Type B pancreatic cell (in vitro differentiated cells): ENCODE data around the gene TUFM. TPM values are rescaled to one million over a fixed set of nuclear protein-coding genes. Genes with fewer than 3 reads are reported as not detected.
A peak's percentile ranks its signal among the peaks of the same experiment; 100 is the strongest.
"Not testable (repeated sequence)": the region's sequence is repeated elsewhere in the genome, so short reads cannot be mapped to it uniquely, and the experiment has no call there.

ENCODE experiments used
- DNase-seq: peaks from one replicate; pipeline ENCODE4 v3.0.0; 2021; ENCODE audit warnings: mixed read lengths; ENCODE audit not compliant: unreplicated experiment; ENCODE audit errors: extremely low spot score
- H3K27ac Mint-ChIP-seq: 2 replicates; pipeline ENCODE4 v1.8.0; 2021; ENCODE audit warnings: mild to moderate bottlenecking, mixed read lengths
- H3K27me3 Mint-ChIP-seq: 2 replicates; pipeline ENCODE4 v1.8.0; 2021; ENCODE audit warnings: mixed read lengths
- H3K36me3 Mint-ChIP-seq: 2 replicates; pipeline ENCODE4 v1.8.0; 2021; ENCODE audit warnings: mixed read lengths
- H3K4me1 Mint-ChIP-seq: one replicate; pipeline ENCODE4 v1.8.0; 2021; ENCODE audit warnings: mixed read lengths; ENCODE audit not compliant: unreplicated experiment
- H3K4me3 Mint-ChIP-seq: 2 replicates; pipeline ENCODE4 v1.8.0; 2021; ENCODE audit warnings: mild to moderate bottlenecking, mixed read lengths
- H3K9me3 Mint-ChIP-seq: 2 replicates; pipeline ENCODE4 v1.8.0; 2021; ENCODE audit warnings: mixed read lengths
- CTCF ChIP-seq: fragments of 200-600 bp; sonication (generic); conservative IDR thresholded peaks from 2 replicates; pipeline ENCODE4 v1.5.0; 2021; ENCODE audit warnings: antibody characterized with exemption, mild to moderate bottlenecking
- total RNA-seq: library from RNA; stranded (reverse); gene quantifications from 2 replicates; pipeline ENCODE4 v1.2.1, GENCODE V29; 2021; ENCODE audit warnings: low replicate concordance

Gene TUFM
- total RNA-seq, 1 donor from 2014 or later, result 182 TPM

- no peak for DNase-seq
- no peak for TF ChIP-seq CTCF
- H3K27me3 Mint-ChIP-seq, result no peaks in the 10 kb centered on the region
- H3K27ac Mint-ChIP-seq, result no peak overlapping the region
- H3K36me3 Mint-ChIP-seq, result no peaks in the 10 kb centered on the region
- peaks cover 10% of the 10 kb centered on the region for H3K4me1 Mint-ChIP-seq
- no peaks in the 10 kb centered on the region for H3K9me3 Mint-ChIP-seq
- H3K4me3 Mint-ChIP-seq, result no peak overlapping the region
Measured at GRCh38 chr16:28886945-28887344, 40.8 kb upstream of the TUFM start.

DNA sequence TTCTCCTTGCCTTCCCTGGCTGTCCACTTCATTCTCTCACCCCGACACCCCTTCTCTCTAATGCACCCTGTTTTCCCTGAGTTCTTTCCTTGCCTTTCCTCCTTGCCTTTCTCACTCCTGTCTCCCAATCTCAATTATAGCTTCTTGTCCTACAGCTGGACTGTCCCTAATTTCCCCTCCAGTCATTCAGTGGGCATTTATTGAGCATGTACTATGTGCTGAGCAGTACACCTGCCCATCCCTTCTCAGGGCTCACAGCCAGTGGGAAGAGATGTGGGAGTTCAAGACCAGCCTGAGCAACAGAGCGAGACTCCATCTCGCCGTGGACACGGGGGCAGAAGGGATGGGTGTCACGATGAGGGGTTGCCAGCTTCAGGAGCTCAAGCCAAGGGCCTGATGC, 37.9 kb upstream of the TUFM start:
- Mint-ChIP-seq H3K4me1 (peaks cover 19% of the 10 kb centered on the region), H3K27ac (no peak overlapping the region), H3K27me3 (peaks cover 8% of the 10 kb centered on the region), H3K4me3 (no peak overlapping the region), H3K36me3 (no peaks in the 10 kb centered on the region), H3K9me3 (no peaks in the 10 kb centered on the region)
- TF ChIP-seq CTCF, result no peak
- DNase-seq, result no peak

DNA sequence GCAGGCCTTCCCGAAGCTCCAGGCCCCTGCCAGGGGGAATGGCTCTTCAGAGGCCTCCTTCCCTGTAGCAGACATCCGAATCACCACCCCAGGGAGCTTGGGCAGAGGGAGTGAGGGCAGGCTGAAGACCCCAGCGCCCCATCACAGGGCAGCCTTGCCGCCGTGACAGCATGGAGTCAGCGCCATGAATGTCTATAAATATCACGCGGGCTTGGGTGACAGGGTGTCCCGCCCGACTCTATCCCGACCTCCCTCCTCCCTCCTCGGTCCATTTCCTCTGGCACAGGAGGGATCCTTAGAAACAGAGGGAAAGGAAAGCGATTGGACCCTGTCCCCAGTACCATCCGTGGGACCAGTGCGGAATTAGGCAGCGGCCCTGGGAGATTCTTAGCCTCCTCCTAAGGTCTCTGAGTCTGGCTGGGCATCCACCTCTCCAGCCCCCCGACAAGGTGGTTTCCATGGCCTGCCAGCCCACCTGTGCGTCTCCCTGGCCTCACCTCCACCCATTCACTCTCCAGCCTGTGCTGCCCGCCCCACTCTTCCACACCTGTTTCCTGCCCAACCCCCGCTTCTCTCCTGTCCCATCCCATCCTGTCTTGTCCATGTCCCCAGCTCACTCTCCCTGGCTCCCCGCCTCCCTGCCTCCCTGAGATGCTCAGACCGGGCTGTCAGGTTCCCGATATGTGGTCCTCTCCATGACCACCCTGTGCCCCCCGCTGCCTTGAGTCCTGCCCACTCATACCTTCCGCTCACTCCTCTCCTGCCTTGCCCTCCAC, 37.3 kb upstream of the TUFM start:
- no peak for TF ChIP-seq CTCF
- Mint-ChIP-seq H3K9me3 (no peaks in the 10 kb centered on the region), H3K27ac (no peak overlapping the region), H3K36me3 (no peaks in the 10 kb centered on the region), H3K4me3 (no peak overlapping the region), H3K27me3 (peaks cover 8% of the 10 kb centered on the region), H3K4me1 (peaks cover 19% of the 10 kb centered on the region)
- DNase-seq, result no peak

DNA sequence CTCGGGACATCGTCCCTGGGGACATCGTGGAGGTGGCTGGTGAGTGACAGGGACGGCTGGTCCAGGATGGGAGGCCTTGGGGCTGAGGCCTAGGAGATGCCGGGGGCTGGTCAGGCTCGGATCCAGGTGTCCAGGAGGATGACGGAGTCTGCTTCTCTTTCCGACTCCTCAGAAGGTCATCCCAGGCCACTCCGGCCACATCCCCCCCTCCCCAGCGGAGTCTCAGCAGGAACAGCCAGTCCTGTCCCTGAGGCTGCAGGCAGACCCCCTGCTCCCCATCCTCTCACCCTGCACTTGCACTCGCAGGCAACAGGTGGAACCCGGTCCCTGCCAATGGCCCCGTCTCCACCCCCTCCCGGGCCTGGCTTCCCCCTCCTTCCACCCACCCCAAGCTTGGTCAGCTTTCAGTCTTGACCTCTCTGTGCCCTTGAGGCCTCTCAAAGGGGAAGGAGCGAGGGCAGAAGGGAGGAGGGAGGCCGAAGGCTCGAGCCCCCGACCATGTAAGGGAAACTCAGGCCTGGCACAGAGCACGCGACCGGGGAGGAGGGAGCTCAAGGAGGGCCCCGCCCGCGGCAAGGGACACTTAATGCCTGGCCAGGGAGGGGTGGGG, 36.5 kb upstream of the TUFM start:
- Mint-ChIP-seq H3K36me3 (no peaks in the 10 kb centered on the region), H3K27me3 (peaks cover 8% of the 10 kb centered on the region), H3K4me3 (peak overlapping the region; percentile 52), H3K9me3 (no peaks in the 10 kb centered on the region), H3K27ac (no peak overlapping the region), H3K4me1 (peaks cover 19% of the 10 kb centered on the region)
- no peak for DNase-seq
- peak; percentile 26 for TF ChIP-seq CTCF

DNA sequence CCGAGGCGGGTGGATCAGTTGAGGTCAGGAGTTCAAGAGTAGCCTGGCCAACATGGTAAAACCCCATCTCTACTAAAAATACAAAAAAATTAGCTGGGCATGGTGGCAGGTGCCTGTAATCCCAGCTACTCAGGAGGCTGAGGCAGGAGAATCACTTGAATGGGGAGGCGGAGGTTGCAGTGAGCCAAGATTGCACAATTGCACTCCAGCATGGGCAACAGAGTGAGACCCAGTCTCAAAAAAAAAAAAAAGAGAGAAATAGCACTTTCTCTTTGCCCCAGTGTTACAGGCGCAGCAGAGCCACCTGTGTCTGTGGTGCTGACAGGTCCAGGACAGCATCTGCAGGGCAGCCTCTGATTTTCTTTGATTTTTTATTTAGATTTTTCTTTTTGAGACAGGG, 35.4 kb upstream of the TUFM start:
- H3K36me3 Mint-ChIP-seq, DNase-seq, H3K27ac Mint-ChIP-seq, H3K27me3 Mint-ChIP-seq, H3K9me3 Mint-ChIP-seq: not testable (repeated sequence)
- Mint-ChIP-seq H3K4me1 (peaks cover 23% of the 10 kb centered on the region), H3K4me3 (peak overlapping the region; percentile 90)

- H3K36me3 Mint-ChIP-seq, result no peaks in the 10 kb centered on the region
- TF ChIP-seq CTCF, result no peak
- peak overlapping the region; percentile 90 for H3K4me3 Mint-ChIP-seq
- H3K27me3 Mint-ChIP-seq, result peaks cover 8% of the 10 kb centered on the region
- DNase-seq, result no peak
- H3K4me1 Mint-ChIP-seq, result peaks cover 23% of the 10 kb centered on the region
- H3K9me3 Mint-ChIP-seq, result no peaks in the 10 kb centered on the region
- H3K27ac Mint-ChIP-seq, result no peak overlapping the region
Measured at GRCh38 chr16:28880955-28881354, 34.8 kb upstream of the TUFM start.
